Choroid plexus epithelial cell (primary cell): ENCODE results near the gene COPS7A.

Experiments used
- DNase-seq: peaks from one replicate; pipeline ENCODE4 v3.0.0-alpha.2; 2010; ENCODE audit warnings: low read depth
- H3K4me3 ChIP-seq: 2 replicates; pipeline ENCODE4 v1.5.1; 2011; ENCODE audit warnings: low read depth, mild to moderate bottlenecking, control low read depth, low read length, moderate library complexity
- TF ChIP-seq, protein P1 (sequence below): conservative IDR thresholded peaks from 2 replicates; pipeline ENCODE4 v1.5.1; 2011; ENCODE audit warnings: low read depth, mild to moderate bottlenecking, control low read depth, inconsistent platforms, low read length, moderate library complexity

The COPS7A gene

DNA sequence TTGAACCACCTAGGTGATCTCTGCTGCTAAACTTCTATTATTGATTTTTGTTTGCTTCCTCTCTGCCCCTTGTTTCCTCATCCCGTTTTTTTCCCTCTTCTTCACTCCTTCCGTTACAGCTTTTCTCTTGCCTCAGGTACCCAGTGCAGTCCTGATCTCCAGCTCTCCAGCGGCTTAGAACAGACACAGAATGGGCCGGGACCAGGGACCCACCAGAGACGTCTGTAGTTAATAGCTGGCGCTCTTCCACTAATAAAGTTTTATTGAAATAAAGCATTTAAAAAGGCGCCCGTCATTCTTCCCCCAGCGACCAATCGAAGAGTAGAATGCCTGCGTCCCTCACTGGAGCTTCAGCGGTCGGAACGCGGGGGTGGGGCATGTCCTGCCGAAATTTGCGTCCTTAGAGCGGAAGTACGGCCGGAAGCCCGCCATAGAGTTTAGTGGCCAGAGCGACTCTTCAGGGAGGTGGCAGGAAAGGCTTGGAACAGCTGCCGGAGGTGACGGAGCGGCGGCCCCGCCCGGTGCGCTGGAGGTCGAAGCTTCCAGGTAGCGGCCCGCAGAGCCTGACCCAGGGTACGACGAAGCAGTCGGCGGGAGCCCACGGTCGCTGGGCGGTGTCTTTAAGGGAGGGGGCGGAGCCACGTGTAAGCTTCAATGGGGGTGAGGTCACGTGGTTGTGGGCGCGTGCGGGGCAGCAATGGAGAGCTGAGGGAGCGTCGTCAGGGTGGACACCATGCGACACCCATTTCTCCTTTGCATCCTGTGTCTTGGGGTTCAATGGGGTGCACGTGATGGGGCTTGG is at the start of gene COPS7A:
Gene COPS7A (plus strand): TSS at position 440 of the 802 bp plus-strand sequence. CDS start 611 bp downstream, outside the sequence.
- peak within 1 kb of the TSS; percentile 81 for H3K4me3 ChIP-seq
- peak; percentile 99 for DNase-seq
- TF ChIP-seq, protein P1, sequence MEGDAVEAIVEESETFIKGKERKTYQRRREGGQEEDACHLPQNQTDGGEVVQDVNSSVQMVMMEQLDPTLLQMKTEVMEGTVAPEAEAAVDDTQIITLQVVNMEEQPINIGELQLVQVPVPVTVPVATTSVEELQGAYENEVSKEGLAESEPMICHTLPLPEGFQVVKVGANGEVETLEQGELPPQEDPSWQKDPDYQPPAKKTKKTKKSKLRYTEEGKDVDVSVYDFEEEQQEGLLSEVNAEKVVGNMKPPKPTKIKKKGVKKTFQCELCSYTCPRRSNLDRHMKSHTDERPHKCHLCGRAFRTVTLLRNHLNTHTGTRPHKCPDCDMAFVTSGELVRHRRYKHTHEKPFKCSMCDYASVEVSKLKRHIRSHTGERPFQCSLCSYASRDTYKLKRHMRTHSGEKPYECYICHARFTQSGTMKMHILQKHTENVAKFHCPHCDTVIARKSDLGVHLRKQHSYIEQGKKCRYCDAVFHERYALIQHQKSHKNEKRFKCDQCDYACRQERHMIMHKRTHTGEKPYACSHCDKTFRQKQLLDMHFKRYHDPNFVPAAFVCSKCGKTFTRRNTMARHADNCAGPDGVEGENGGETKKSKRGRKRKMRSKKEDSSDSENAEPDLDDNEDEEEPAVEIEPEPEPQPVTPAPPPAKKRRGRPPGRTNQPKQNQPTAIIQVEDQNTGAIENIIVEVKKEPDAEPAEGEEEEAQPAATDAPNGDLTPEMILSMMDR = no peak

DNA sequence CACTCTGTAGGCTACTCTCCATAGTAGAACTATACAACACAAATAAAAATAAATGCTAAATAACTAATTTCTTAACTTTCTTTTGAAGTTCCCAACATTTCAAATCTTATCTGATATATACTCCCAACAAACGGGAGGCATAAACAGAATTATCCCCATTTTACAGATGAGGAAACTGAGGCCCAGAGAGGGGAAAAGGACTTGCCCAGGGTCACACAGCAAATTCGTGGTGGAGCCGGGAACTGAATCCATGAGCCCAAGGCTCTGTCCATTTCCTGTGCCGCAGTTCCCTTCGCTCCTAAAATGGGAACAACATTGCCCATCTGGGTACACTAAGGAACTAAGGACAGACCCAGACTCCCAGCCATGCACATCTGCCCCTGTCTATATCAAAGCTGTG is 46.9 kb upstream of the COPS7A start:
- TF ChIP-seq, protein P1 = no peak
- no peak for DNase-seq
- H3K4me3 ChIP-seq = no peak overlapping the region

GRCh38 chr12:6684609-6685008 is 39.2 kb upstream of the COPS7A start:
- no peak overlapping the region for H3K4me3 ChIP-seq
- no peak for DNase-seq
- TF ChIP-seq, protein P1 = peak; percentile 53

GRCh38 chr12:6685814-6686213 is 38.0 kb upstream of the COPS7A start:
- TF ChIP-seq, protein P1 = no peak
- no peak for DNase-seq
- H3K4me3 ChIP-seq = no peak overlapping the region

GRCh38 chr12:6688543-6688998 is 35.3 kb upstream of the COPS7A start:
- H3K4me3 ChIP-seq = peak overlapping the region; percentile 85
- TF ChIP-seq, protein P1 = no peak
- DNase-seq = no peak

DNA sequence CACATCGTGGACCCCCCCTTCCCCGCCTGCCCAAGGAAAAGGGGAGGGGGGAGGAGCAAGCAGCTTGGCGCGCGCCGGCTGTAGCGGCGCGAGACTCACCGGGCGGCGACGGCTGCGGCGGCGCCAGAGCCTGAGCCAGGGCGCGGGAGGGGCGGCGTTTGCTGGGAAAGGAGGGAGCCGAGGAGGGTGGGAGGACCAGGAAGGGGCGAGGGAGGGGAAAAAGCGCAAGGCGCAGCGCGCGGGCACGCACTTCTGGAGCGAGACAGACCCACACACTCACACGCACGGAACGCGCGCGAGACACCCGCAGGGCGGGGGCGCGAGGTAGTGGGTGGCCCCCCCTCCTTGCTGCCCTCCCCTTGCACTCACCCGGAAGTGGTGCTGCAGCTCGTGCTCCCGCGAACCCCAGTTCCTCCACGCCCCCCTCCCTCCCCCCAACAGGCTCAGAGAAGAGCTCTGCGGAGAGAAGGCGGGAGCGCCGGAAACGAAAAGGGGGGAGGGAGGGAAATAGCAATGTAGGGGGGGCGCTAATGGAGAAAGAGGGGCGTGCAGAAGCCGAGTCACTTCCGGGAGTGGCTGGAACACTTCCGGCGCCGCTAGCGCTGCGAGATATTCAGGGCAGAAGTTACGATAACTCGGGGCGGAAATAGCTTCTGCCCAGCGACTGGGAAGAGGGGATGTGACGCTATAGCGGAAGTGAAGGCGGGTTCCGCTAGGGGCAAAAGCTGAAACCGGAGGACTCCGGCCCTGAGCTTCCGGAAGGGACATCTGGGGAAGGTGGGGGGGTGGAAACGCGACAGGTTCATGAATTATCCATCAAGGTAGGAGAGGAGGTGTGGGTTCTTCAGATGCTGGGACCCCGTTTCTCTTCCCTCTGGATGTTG is 34.6 kb upstream of the COPS7A start, which contains the start of gene ZNF384:
Gene ZNF384 (minus strand): TSS at position 377 of the 884 bp plus-strand sequence. CDS start 9,855 bp downstream, outside the sequence.
- H3K4me3 ChIP-seq = peak within 1 kb of the TSS; percentile 85
- TF ChIP-seq, protein P1 = peak; percentile 25
- peak; percentile 99 for DNase-seq
